GM21423 (cell line): ENCODE data around the gene SPECC1L.

Experiments used
- ATAC-seq: cut with Tn5 transposase; IDR thresholded peaks from one replicate; pipeline ENCODE4 v1.9.1; 2021; ENCODE audit warnings: mild to moderate bottlenecking, moderate library complexity; ENCODE audit not compliant: unreplicated experiment

SPECC1L gene

GRCh38 chr22:24357547-24357946, 86.9 kb downstream of the SPECC1L start:
- no peak for ATAC-seq

DNA sequence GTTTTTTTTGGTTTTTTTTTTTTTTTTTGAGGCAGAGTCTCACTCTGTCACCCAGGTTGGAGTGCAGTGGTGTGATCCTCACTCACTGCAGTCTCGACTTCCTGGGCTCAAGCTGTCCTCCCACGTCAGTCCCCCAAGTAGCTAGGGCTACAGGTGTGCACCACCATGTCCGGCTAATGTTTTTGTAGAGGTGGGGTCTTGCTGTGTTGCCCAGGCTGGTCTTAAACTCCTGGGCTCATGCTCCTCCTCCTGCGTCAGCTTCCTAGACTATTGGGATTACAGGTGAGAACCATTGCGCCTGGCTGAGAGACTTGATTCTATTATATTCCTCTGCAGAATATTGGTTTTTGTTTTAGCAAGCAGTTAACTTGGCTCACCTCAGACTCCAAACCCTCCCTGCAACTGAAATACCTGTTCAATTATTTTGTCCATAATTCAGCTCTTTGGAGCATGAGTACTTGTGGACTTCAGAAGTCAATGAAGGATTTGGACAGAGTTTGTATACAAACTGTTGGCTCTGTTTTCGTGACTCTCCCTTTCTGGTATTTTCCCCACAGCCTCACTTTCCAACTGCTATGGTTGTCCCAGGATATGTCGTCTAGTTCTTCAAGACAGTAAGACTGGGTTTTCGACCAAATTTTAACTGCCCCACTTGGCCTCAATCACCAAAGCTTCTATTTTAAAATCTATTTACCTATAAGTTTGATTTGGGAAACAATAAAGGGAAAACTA, 87.6 kb downstream of the SPECC1L start:
- ATAC-seq: no peak

GRCh38 chr22:24359452-24360120, 89.0 kb downstream of the SPECC1L start:
- ATAC-seq: no peak

DNA sequence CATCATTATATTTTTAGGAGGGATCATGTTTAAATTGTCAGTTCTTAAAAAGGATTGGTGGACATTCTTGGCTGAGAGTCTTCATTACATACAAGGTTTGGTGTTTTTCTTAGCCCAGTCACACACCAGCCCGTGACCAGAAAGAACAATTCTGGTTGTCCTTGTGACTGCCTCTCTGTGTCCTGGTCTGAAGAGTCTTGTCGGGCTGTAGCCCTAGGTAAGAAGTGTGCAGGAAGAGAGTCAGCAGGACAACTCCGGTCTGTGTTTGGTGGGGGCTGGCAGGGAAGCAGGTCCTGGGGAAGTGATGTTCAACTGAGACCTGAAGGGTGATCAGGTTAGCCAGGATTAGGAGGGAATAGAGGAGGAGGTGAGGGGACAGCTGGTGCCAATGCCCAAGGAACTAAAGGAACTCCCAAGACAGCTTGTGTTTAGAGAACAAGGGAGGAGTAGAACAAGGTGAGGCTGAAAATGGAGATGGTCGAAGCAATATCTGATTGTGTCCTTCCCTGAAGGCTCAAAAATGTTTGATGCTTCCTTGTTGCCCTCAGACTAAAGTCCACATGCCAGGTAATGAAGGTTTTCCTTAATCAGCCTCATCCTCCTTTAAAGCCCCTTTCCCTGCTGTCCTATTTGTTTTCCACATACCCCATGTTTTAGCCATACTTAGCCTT, 91.5 kb downstream of the SPECC1L start:
- ATAC-seq: no peak

DNA sequence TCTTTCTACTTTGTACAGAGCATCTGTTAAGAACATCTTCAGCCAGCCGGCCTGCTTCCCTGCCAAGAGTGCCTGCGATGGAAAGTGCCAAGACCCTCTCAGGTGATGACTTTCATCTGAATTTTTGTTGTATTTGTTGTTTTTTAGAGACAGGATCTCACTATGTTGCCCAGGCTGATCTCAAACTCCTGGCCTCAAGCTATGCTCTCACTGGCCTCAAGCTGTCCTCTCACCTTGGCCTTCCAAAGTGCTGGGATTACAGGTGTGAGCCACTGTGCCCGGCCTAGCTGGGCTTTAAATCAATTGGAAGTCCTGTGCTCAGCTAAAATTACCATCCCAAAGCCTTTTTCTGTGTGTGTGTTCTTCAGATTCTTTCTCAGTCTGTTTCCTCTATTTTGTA, 92.6 kb downstream of the SPECC1L start:
- ATAC-seq: no peak

GRCh38 chr22:24366701-24367100, 96.1 kb downstream of the SPECC1L start:
- ATAC-seq: no peak

DNA sequence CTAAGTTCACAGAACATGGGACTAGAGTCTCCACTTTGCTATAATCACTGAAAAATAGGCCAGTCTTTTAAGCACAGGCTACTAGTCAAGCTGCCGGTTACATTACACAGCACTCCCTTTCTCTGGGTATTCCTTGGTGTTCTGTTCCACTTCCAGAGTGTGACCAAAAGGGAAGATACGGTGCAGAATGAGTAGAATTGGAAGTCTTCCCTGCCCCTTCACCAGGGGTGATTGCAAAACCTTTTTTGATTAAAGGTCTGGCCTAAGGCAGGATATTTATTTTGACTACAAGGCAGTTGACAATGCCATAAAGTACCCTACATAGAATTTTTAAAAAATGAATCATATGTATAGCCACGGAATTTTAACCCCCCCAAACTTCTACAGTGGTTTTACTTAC, 97.2 kb downstream of the SPECC1L start:
- no peak for ATAC-seq

GRCh38 chr22:24370401-24370800, 99.8 kb downstream of the SPECC1L start:
- ATAC-seq: no peak

- ATAC-seq: no peak
These were observed 105.4 kb downstream of the SPECC1L start for GRCh38 chr22:24376002-24376401.

DNA sequence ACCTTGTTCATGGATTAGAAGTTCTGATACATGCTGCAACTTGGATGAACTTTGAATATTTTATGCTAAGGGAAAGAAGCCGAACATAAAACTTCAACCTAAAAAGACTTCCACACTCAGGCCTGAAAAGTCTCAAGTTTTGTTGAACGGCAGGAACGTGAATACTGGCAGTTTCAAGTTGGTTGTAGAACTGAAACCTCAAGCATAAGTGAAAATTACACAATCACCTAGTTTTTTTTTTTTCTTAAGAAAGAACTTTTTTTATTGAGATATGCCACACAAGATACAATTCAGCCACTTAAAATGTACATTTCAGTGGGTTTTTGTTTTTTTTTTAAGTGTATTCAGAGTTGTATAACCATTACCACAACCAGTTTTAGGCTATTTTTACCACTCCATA, 106.0 kb downstream of the SPECC1L start:
- ATAC-seq: no peak

GRCh38 chr22:24379536-24379935, 108.9 kb downstream of the SPECC1L start:
- no peak for ATAC-seq

DNA sequence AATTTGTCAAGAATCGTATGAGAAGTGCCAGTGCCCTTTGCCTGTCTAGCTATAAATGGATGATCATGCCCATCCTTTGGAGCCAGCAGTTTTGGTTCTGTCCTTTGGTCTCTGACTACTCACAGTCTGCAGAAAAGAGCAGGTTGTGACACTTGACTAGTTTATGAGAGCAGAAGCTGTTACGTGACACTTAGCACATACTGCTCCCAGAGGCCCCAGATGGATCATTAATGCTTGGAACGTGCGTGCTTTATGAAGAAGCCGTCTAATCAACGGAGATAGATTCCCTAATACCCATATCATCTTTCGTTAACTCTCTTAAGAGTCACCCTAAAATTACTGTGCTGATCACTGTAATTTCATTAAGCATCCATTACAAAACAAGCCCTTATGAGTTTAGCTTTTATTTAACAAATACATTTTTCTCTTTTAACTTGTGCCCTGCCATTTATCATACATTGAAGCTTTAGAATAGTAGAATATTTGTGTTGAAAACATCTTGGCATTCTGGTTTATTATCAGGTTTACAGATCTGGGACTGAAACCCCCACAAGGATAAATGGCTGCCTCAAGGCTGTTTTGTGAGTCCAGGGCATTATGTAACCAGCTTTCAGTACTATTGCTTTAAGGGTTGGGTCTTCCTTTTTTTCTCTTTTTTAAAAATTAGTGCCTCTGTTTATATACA, 109.7 kb downstream of the SPECC1L start:
- no peak for ATAC-seq

- no peak for ATAC-seq
These were observed 110.2 kb downstream of the SPECC1L start for GRCh38 chr22:24380905-24381230.

- ATAC-seq: no peak
These were observed 112.4 kb downstream of the SPECC1L start for GRCh38 chr22:24383061-24383460.

DNA sequence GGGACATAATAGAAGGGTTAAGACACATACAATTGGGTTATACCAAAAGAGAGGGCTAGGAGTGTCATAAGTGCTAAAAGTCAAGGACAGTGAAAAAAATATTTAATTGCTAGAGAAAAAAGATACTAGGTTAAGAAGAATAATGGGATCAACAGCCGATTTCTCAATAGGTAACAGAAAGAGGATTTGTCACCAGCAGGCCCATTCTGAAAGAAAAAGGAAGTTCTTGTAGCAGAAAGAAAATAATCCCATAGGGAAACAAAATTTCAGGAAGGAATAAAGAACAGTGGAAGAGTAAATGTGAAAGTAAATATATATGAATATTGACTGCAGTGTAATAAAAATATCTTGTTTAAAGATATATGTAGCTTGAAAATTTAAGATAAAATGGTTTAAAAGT, 113.5 kb downstream of the SPECC1L start:
- no peak for ATAC-seq

DNA sequence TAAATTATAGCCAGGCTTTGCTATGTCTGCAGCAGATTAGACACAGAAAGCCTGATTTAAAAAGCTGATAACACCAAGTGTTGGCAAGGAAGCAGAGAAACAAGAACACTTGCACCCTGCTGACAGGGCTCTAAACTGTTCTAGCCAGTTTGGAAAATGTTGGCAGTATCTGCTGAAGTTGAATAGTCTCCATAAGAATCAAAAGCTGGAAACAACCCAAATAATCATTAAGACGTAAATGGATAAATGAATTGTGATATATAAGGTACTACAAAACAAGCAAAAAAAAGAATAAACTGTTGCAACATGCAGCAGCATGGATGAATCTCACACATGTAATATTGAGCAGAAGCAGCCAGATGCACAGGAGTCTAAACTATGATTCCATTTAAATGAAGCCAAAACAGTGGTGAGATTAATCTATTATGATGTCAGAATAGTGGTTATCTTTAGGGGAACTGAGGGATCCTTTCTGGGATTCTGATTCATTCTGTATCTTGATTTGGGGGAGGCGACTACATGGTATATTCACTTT, 116.4 kb downstream of the SPECC1L start:
- no peak for ATAC-seq

DNA sequence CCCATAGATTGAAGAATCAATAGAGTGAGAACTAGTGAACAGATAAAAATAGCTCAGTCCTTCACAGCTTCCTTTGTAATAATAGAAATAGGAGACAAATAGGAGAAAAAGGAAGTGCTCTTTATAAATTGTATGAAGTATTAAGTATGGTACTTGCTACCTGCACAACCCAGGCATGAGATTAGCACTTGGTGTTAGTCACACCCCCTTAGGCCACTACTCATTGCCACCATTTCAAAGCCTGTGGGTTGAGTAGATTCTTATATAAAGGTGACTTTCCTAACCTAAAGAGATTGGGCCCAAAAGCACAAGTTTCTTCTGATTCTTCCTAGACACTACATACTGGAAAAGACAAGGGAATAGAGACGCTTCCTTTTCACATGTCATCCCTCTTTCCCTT, 119.0 kb downstream of the SPECC1L start:
- ATAC-seq: no peak

DNA sequence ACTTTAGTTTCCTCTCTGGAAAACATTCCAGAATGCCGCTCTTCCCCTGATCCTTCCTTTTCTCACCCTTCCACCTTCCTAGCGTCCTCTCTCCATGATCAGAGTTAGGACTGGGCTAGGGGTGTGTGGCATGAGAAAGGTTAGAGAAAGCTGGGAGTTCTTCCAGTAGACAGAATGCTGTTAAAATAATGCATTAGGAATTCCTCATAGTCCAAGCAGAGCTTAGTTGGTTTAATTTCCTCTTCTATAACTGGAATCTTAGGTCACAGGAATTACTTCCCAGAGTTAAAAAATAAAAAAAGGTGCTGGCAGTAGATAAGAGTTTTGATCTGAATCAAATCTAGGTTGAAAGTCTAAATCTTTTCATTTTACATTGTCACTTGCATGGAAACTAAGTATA, 119.5 kb downstream of the SPECC1L start:
- no peak for ATAC-seq

GRCh38 chr22:24390576-24390975, 119.9 kb downstream of the SPECC1L start:
- ATAC-seq: no peak

- ATAC-seq: no peak
These were observed 121.2 kb downstream of the SPECC1L start for GRCh38 chr22:24391836-24392217.

- ATAC-seq: no peak
These were observed 121.7 kb downstream of the SPECC1L start for GRCh38 chr22:24392218-24392931.
